ENCODE measurements around the gene SFXN5.

GRCh38 chr2:72926368-72926767, 145.1 kb downstream of the SFXN5 start:
- TF ChIP-seq, protein P1, sequence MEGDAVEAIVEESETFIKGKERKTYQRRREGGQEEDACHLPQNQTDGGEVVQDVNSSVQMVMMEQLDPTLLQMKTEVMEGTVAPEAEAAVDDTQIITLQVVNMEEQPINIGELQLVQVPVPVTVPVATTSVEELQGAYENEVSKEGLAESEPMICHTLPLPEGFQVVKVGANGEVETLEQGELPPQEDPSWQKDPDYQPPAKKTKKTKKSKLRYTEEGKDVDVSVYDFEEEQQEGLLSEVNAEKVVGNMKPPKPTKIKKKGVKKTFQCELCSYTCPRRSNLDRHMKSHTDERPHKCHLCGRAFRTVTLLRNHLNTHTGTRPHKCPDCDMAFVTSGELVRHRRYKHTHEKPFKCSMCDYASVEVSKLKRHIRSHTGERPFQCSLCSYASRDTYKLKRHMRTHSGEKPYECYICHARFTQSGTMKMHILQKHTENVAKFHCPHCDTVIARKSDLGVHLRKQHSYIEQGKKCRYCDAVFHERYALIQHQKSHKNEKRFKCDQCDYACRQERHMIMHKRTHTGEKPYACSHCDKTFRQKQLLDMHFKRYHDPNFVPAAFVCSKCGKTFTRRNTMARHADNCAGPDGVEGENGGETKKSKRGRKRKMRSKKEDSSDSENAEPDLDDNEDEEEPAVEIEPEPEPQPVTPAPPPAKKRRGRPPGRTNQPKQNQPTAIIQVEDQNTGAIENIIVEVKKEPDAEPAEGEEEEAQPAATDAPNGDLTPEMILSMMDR (IDR thresholded peaks at IDR 0.05) = no peak
- TF ChIP-seq ESRRA (CRISPR knock-in tag; IDR thresholded peaks at IDR 0.05; ENCODE audit: borderline replicate concordance) (no peak), E2F5 (CRISPR knock-in tag; IDR thresholded peaks at IDR 0.05) (no peak), SP1 (CRISPR knock-in tag; conservative IDR thresholded peaks at IDR 0.05) (no peak), USF2 (CRISPR knock-in tag; IDR thresholded peaks at IDR 0.05) (no peak), FOXJ3 (CRISPR knock-in tag; IDR thresholded peaks at IDR 0.05; ENCODE audit: borderline replicate concordance) (no peak), ARID4B (CRISPR knock-in tag; IDR thresholded peaks at IDR 0.05; ENCODE audit: borderline replicate concordance) (no peak), MYBL2 (CRISPR knock-in tag; IDR thresholded peaks at IDR 0.05) (no peak), ELF4 (CRISPR knock-in tag; IDR thresholded peaks at IDR 0.05; ENCODE audit: low read depth) (no peak), GTF2I (CRISPR knock-in tag; conservative IDR thresholded peaks at IDR 0.05) (no peak), E2F1 (CRISPR knock-in tag; IDR thresholded peaks at IDR 0.05) (no peak)
- TF ChIP-seq, protein P2, sequence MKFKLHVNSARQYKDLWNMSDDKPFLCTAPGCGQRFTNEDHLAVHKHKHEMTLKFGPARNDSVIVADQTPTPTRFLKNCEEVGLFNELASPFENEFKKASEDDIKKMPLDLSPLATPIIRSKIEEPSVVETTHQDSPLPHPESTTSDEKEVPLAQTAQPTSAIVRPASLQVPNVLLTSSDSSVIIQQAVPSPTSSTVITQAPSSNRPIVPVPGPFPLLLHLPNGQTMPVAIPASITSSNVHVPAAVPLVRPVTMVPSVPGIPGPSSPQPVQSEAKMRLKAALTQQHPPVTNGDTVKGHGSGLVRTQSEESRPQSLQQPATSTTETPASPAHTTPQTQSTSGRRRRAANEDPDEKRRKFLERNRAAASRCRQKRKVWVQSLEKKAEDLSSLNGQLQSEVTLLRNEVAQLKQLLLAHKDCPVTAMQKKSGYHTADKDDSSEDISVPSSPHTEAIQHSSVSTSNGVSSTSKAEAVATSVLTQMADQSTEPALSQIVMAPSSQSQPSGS (CRISPR knock-in tag; IDR thresholded peaks at IDR 0.05; ENCODE audit: borderline replicate concordance, low read depth) = no peak
- TF ChIP-seq, protein P3, sequence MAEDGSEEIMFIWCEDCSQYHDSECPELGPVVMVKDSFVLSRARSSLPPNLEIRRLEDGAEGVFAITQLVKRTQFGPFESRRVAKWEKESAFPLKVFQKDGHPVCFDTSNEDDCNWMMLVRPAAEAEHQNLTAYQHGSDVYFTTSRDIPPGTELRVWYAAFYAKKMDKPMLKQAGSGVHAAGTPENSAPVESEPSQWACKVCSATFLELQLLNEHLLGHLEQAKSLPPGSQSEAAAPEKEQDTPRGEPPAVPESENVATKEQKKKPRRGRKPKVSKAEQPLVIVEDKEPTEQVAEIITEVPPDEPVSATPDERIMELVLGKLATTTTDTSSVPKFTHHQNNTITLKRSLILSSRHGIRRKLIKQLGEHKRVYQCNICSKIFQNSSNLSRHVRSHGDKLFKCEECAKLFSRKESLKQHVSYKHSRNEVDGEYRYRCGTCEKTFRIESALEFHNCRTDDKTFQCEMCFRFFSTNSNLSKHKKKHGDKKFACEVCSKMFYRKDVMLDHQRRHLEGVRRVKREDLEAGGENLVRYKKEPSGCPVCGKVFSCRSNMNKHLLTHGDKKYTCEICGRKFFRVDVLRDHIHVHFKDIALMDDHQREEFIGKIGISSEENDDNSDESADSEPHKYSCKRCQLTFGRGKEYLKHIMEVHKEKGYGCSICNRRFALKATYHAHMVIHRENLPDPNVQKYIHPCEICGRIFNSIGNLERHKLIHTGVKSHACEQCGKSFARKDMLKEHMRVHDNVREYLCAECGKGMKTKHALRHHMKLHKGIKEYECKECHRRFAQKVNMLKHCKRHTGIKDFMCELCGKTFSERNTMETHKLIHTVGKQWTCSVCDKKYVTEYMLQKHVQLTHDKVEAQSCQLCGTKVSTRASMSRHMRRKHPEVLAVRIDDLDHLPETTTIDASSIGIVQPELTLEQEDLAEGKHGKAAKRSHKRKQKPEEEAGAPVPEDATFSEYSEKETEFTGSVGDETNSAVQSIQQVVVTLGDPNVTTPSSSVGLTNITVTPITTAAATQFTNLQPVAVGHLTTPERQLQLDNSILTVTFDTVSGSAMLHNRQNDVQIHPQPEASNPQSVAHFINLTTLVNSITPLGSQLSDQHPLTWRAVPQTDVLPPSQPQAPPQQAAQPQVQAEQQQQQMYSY (CRISPR knock-in tag; IDR thresholded peaks at IDR 0.05) = no peak
